ENCODE data around the gene WNT2B. TPM values are rescaled to one million over a fixed set of nuclear protein-coding genes. Genes with fewer than 3 reads are reported as not detected.

The WNT2B gene
- total RNA-seq, 1 experiment from 2014 or later = 0.68 TPM

GRCh38 chr1:112516141-112516540, 7.4 kb downstream of the WNT2B start:
- no peak overlapping the region for H3K27ac Mint-ChIP-seq
- no peak overlapping the region for H2AK5ac ChIP-seq (ENCODE audit: insufficient read length, low read length)
- H3K27ac ChIP-seq (ENCODE audit: insufficient read length, low read depth, low read length) = no peak overlapping the region
- no peak overlapping the region for H2BK20ac ChIP-seq (ENCODE audit: low read depth, low read length, poor library complexity, severe bottlenecking)
- H3K14ac ChIP-seq (ENCODE audit: insufficient read depth, low read length) = no peak overlapping the region
- peaks cover 13% of the 10 kb centered on the region; the same call in 1 of the 2 replicates for H3K27me3 ChIP-seq (ENCODE audit: insufficient read depth, low read length)
- H2BK15ac ChIP-seq (ENCODE audit: low read depth, low read length) = no peak overlapping the region
- H4K20me1 ChIP-seq (ENCODE audit: control insufficient read depth, insufficient read depth, insufficient read length) = no peaks in the 10 kb centered on the region
- H3K23ac ChIP-seq (ENCODE audit: insufficient read length, low read depth, low read length) = no peak overlapping the region
- no peaks in the 10 kb centered on the region; a peak in 1 of 7 replicates for H3K36me3 Mint-ChIP-seq (ENCODE audit: insufficient read depth in 1 of 3, low read depth in 3 of 3)
- no peak overlapping the region for H3K4me2 ChIP-seq (ENCODE audit: insufficient read depth, insufficient read length, low read length)
- no peak overlapping the region for H3K4me3 Mint-ChIP-seq
- H3K27me3 Mint-ChIP-seq (ENCODE audit: low read depth) = peaks cover 50% of the 10 kb centered on the region
- TF ChIP-seq CTCF (conservative IDR thresholded peaks at IDR 0.05) = no peak
- H3K4me1 Mint-ChIP-seq = peaks cover 8 to 17% of the 10 kb centered on the region in 2 experiments
- H2BK120ac ChIP-seq (ENCODE audit: low read depth, low read length, poor library complexity, severe bottlenecking) = no peak overlapping the region
- H2AFZ ChIP-seq (ENCODE audit: low read length) = no peak overlapping the region
- no peak overlapping the region for H4K8ac ChIP-seq (replicated peaks; ENCODE audit: insufficient read length, low read depth, low read length)
- no CpG with 5 or more reads among the region's 14 CpGs for WGBS (ENCODE audit: extremely low coverage, insufficient read length, low lambda C conversion rate)
- H2BK5ac ChIP-seq (ENCODE audit: insufficient read length, low read length) = no peak overlapping the region
- no peak overlapping the region for H3K18ac ChIP-seq (ENCODE audit: insufficient read length, low read depth, low read length)
- no peak overlapping the region for H4K91ac ChIP-seq (ENCODE audit: insufficient read length, low read depth, low read length)
- H3K4ac ChIP-seq (ENCODE audit: low read depth, low read length) = no peak overlapping the region
- H3K79me2 ChIP-seq (ENCODE audit: insufficient read depth, low read length) = no peaks in the 10 kb centered on the region
- no peak overlapping the region for H2BK12ac ChIP-seq (ENCODE audit: insufficient read length, low read depth, low read length)
- H3K4me1 ChIP-seq (ENCODE audit: insufficient read depth, low read length) = no peaks in the 10 kb centered on the region
- no peak overlapping the region for H3K9ac ChIP-seq (ENCODE audit: extremely low read depth, insufficient read length, low read length)
- no peaks in the 10 kb centered on the region for H3K9me3 ChIP-seq (ENCODE audit: control insufficient read depth, low read depth, low read length)
- no peak overlapping the region for H4K5ac ChIP-seq (ENCODE audit: insufficient read length, low read depth, low read length)
- H3K23me2 ChIP-seq (ENCODE audit: insufficient read length, low read depth, low read length, poor library complexity, severe bottlenecking) = no peaks in the 10 kb centered on the region
- DNase-seq = no peak
- no peaks in the 10 kb centered on the region for H3K79me1 ChIP-seq (ENCODE audit: insufficient read depth, low read depth, low read length, poor library complexity, severe bottlenecking)
- H3T11ph ChIP-seq (ENCODE audit: low read length) = no peak overlapping the region
- no peak overlapping the region for H3K56ac ChIP-seq (ENCODE audit: insufficient read length, low read depth, low read length)
- H3K9me3 Mint-ChIP-seq = no peaks in the 10 kb centered on the region
